Measurements from ENCODE around the gene PTPRT.

- TF ChIP-seq CTCF (IDR thresholded peaks at IDR 0.05) (no peak), SIN3A (IDR thresholded peaks at IDR 0.05; ENCODE audit: borderline replicate concordance, insufficient read depth, low read depth, low read length) (no peak)
These were observed 1031.4 kb downstream of the PTPRT start for GRCh38 chr20:42158272-42158671.

All from Panc1 (cell line).